Gastroesophageal sphincter (tissue), 4 donors: ENCODE data around the gene SYNDIG1. TPM values are rescaled to one million over a fixed set of nuclear protein-coding genes. Genes with fewer than 3 reads are reported as not detected.

Source experiments
- ATAC-seq: fragments of 150-250 bp; one replicate; pipeline ENCODE4 v1.9.1; 2016; ENCODE audit warnings: mild to moderate bottlenecking, moderate library complexity
- H3K27ac ChIP-seq, 4 donors: fragments of 200-600 bp; sonication (generic) in 3 of 4; 1 replicate in 3 of 4; 2 replicates in 1 of 4; pipeline ENCODE4 v1.5.1; 2016 to 2019
- H3K27me3 ChIP-seq: fragments of 200-600 bp; sonication (generic); one replicate; pipeline ENCODE4 v1.5.1; 2019
- H3K36me3 ChIP-seq, 2 donors: fragments of 200-600 bp; sonication (generic); one replicate each; pipeline ENCODE4 v1.5.1; 2019; ENCODE audit warnings: control low read depth in 1 of 2
- H3K4me1 ChIP-seq, 3 donors: fragments of 200-600 bp; sonication (generic); 1 replicate in 2 of 3; 2 replicates in 1 of 3; pipeline ENCODE4 v1.5.1; 2016 to 2019; ENCODE audit warnings: control low read depth in 2 of 3
- H3K4me3 ChIP-seq, 2 donors: fragments of 200-600 bp; sonication (generic); one replicate each; pipeline ENCODE4 v1.5.1; 2019; ENCODE audit warnings: mild to moderate bottlenecking in 1 of 2, moderate library complexity in 1 of 2
- H3K9me3 ChIP-seq, 3 donors: fragments of 200-600 bp; sonication (generic); one replicate each; pipeline ENCODE4 v1.5.1; 2017 to 2019; ENCODE audit warnings: control low read depth in 2 of 3
- EP300 ChIP-seq: sonication (generic); formaldehyde crosslinking; IDR thresholded peaks from one replicate; pipeline ENCODE4 v1.6.1; 2017; ENCODE audit warnings: antibody characterized with exemption, mild to moderate bottlenecking
- POLR2A ChIP-seq, 2 donors: fragments of 450-650 bp; IDR thresholded peaks; one replicate each; pipeline ENCODE4 v1.6.1; 2017; ENCODE audit warnings: antibody characterized with exemption in 2 of 2, mild to moderate bottlenecking in 2 of 2, moderate library complexity in 1 of 2
- POLR2AphosphoS5 ChIP-seq: sonication (generic); formaldehyde crosslinking; IDR thresholded peaks from one replicate; pipeline ENCODE4 v1.6.1; 2017; ENCODE audit warnings: antibody characterized with exemption
- WGBS, 2 donors: methylation state at CpG; one replicate each; pipeline ENCODE4 v1.1.5; 2018; ENCODE audit warnings: low coverage in 1 of 2; 5-methylcytosine and 5-hydroxymethylcytosine counted together
- total RNA-seq, 4 donors: library from RNA; depleted of rRNA; stranded (reverse); fragments of >200 nt; gene quantifications; one replicate each; pipeline ENCODE4 v1.1.0, GENCODE V29; 2016
- TF ChIP-seq, protein P1 (sequence below), 4 experiments: fragments of 200-600 bp in 2 of 4; fragments of 450-650 bp in 2 of 4; sonication (generic) in 1 of 4; IDR thresholded peaks; one replicate each; pipeline ENCODE4 v1.5.1; 2017 to 2019; ENCODE audit warnings: antibody characterized with exemption in 4 of 4, mild to moderate bottlenecking in 2 of 4, moderate library complexity in 2 of 4

The SYNDIG1 gene
- total RNA-seq, 4 donors from 2014 or later, result 0.15 to 0.40 (median 0.16) TPM; not detected in 1

DNA sequence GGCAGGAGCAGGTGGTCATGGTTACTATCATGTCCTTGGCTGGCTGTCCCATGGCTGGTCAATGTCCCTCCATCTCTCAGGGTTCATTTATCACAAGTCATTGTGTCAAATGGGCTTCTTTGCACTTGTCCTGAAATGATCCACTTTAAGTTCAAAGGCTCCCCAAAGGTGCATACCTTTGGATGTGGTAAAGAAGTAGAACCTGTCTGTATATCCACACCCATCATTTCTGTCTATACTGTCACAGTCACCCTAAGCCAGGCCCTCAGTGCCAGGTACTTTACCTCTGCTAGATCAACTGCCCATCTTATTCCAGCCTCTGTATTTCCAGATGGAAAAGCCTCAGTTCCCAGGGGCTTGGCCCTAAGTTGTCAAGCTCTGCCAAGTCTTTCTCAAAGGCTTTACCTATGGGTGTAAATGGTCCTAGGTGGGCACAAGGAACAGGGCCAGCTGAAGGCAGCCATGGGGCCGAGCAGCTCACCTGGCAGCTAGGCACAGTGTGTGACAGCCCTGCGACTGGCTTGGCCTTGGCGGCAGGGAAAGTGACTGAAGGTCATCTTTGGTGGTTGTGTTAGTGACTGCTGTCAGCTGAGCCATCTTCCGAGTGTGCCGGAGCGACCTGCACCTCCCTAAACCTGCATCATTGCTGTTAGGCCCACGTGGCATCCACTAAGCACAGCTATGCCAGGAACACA lies 198.4 kb downstream of the SYNDIG1 start:
- Histone ChIP-seq H3K4me3 (no peak overlapping the region), H3K4me1 (no peaks in the 10 kb centered on the region), H3K27me3 (no peaks in the 10 kb centered on the region), H3K36me3 (no peaks in the 10 kb centered on the region), H3K27ac (no peak overlapping the region), H3K9me3 (no peaks in the 10 kb centered on the region)
- no peak for ATAC-seq
- 90% methylated on average over 4 of the region's 7 CpGs; no CpG with 5 or more reads in 1 of the 2 donors for WGBS, 2 donors
- no peak for TF ChIP-seq POLR2AphosphoS5
- TF ChIP-seq, protein P1, sequence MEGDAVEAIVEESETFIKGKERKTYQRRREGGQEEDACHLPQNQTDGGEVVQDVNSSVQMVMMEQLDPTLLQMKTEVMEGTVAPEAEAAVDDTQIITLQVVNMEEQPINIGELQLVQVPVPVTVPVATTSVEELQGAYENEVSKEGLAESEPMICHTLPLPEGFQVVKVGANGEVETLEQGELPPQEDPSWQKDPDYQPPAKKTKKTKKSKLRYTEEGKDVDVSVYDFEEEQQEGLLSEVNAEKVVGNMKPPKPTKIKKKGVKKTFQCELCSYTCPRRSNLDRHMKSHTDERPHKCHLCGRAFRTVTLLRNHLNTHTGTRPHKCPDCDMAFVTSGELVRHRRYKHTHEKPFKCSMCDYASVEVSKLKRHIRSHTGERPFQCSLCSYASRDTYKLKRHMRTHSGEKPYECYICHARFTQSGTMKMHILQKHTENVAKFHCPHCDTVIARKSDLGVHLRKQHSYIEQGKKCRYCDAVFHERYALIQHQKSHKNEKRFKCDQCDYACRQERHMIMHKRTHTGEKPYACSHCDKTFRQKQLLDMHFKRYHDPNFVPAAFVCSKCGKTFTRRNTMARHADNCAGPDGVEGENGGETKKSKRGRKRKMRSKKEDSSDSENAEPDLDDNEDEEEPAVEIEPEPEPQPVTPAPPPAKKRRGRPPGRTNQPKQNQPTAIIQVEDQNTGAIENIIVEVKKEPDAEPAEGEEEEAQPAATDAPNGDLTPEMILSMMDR (IDR thresholded peaks at IDR 0.05), result no peak
- no peak for TF ChIP-seq EP300
- TF ChIP-seq POLR2A (IDR thresholded peaks at IDR 0.05), result no peak

DNA sequence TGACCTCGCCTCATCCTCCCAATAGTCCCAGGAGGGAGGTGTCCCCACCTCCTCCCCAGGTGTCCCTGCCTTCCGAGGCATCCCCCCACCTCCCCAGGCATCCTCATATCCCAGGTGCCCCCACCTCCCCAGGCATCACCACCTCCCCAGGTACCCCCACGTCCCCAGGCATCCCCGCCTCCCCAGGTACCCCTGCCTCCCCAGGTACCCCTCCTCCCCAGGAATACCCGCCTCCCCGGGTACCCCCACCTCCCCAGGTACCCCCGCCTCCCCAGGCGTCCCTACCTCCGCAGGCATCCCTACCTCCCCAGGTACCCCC lies 198.9 kb downstream of the SYNDIG1 start:
- Histone ChIP-seq H3K27me3 (no peaks in the 10 kb centered on the region), H3K4me1 (no peaks in the 10 kb centered on the region), H3K27ac (no peak overlapping the region), H3K9me3 (no peaks in the 10 kb centered on the region), H3K36me3 (no peaks in the 10 kb centered on the region), H3K4me3 (no peak overlapping the region)
- ATAC-seq, result no peak
- TF ChIP-seq EP300 (no peak), POLR2AphosphoS5 (no peak), POLR2A (IDR thresholded peaks at IDR 0.05) (no peak)
- TF ChIP-seq, protein P1 (IDR thresholded peaks at IDR 0.05), result no peak
- 100% methylated on average over 2 of the region's 9 CpGs; no CpG with 5 or more reads in 1 of the 2 donors for WGBS, 2 donors

DNA sequence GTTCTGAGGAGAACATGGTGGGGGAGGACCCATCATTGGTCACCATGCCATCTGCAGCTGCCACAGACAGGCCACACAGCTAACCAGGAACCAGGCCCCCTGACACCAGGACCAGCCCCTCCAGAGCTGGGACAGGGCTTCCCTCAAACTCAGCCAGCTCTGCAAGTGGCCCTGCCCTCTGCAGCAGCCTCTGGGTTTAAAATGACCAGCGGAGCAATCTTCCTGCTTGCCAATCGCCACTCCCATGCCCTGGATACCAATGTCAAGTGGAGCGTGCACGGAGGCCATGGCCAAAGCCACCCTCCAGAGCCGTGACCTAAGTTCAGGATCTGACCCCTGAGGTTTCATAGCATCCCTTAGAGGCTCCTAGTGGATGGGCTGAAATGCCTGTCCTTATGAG lies 199.4 kb downstream of the SYNDIG1 start:
- TF ChIP-seq, protein P1 (IDR thresholded peaks at IDR 0.05), result no peak
- TF ChIP-seq POLR2AphosphoS5, result no peak
- no peak for TF ChIP-seq POLR2A (IDR thresholded peaks at IDR 0.05)
- no peak for TF ChIP-seq EP300
- no peaks in the 10 kb centered on the region for H3K9me3 ChIP-seq
- no peak for ATAC-seq
- no peaks in the 10 kb centered on the region for H3K4me1 ChIP-seq
- H3K27ac ChIP-seq, result no peak overlapping the region
- H3K4me3 ChIP-seq, result no peak overlapping the region
- no peaks in the 10 kb centered on the region for H3K27me3 ChIP-seq
- WGBS, 2 donors, result 83% methylated on average over 4 of the region's 5 CpGs; no CpG with 5 or more reads in 1 of the 2 donors
- no peaks in the 10 kb centered on the region for H3K36me3 ChIP-seq

DNA sequence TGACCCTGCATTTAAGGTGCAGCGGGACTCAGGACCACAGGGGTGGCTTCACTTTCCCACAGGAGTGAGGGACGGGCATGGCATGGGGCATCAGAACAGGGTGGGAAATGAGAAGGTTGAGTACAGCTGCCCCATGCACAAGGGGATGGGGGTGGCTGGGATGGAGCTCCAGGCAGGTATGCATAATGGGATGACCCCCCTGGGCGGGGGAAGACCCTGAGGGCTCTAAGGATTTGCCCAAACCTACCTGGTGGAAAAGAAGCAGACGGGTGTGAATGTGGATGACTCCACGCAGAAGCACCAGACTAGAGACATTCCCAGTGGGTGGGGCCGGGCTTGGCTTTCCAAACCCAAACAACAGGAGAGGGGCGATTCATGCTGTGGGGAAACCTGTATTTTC lies 200.3 kb downstream of the SYNDIG1 start:
- TF ChIP-seq EP300, result no peak
- TF ChIP-seq POLR2A (IDR thresholded peaks at IDR 0.05), result no peak
- TF ChIP-seq, protein P1 (IDR thresholded peaks at IDR 0.05), result no peak
- TF ChIP-seq POLR2AphosphoS5, result no peak
- H3K9me3 ChIP-seq, result no peaks in the 10 kb centered on the region
- H3K27ac ChIP-seq, result no peak overlapping the region
- 71 to 87% methylated on average over 5 to 6 of the region's 7 CpGs for WGBS, 2 donors
- no peaks in the 10 kb centered on the region for H3K4me1 ChIP-seq
- no peak overlapping the region for H3K4me3 ChIP-seq
- ATAC-seq, result no peak
- H3K36me3 ChIP-seq, result no peaks in the 10 kb centered on the region
- H3K27me3 ChIP-seq, result no peaks in the 10 kb centered on the region

DNA sequence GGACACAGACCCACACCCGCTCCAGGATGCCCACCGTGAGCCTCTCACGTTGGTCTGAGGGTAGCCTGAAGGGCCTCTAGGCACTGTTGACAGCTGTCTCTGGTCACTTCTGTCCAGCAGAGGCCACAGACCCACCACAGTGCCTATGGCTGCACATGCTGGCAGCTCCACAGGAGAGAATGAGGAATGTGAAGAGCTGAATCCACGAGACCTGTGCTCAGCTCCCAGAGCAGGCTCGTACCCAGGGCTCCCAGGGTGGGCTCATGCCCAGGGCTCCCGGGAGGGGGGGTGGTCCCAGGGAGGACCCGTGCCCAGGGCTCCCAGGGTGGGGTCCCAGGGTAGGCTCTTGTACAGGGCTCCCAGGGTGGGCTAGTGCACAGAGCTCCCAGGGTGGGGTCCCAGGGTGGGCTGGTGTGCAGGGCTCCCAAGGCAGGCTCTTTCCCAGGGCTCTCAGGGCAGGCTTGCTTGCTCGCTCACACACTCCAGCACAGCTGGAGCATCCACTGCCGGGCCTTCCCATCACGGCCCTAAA lies 201.0 kb downstream of the SYNDIG1 start:
- ATAC-seq, result no peak
- no CpG with 5 or more reads among the region's 10 CpGs for WGBS, 2 donors
- Histone ChIP-seq H3K4me3 (no peak overlapping the region), H3K27me3 (no peaks in the 10 kb centered on the region), H3K36me3 (no peaks in the 10 kb centered on the region), H3K27ac (no peak overlapping the region), H3K9me3 (no peaks in the 10 kb centered on the region), H3K4me1 (no peaks in the 10 kb centered on the region)
- no peak for TF ChIP-seq POLR2A (IDR thresholded peaks at IDR 0.05)
- TF ChIP-seq, protein P1 (IDR thresholded peaks at IDR 0.05), result no peak
